ENCODE measurements around the gene SLC37A1.

GRCh38 chr21:42565886-42566523 lies 52.4 kb downstream of the SLC37A1 start:
- TF ChIP-seq HOXD13 (CRISPR knock-in tag; IDR thresholded peaks at IDR 0.05; ENCODE audit: borderline replicate concordance) (no peak), ZNF677 (tag by site-specific recombination; IDR thresholded peaks at IDR 0.05) (no peak), CTCF (tag by site-specific recombination; IDR thresholded peaks at IDR 0.05) (no peak), ZFP37 (tag by site-specific recombination; IDR thresholded peaks at IDR 0.05) (no peak), ZBTB20 (tag by site-specific recombination; IDR thresholded peaks at IDR 0.05) (no peak), PRDM1 (tag by site-specific recombination; IDR thresholded peaks at IDR 0.05) (no peak), ZNF664 (tag by site-specific recombination; IDR thresholded peaks at IDR 0.05) (no peak), ZNF510 (tag by site-specific recombination; IDR thresholded peaks at IDR 0.05; ENCODE audit: insufficient replicate concordance) (no peak), TCF7L2 (IDR thresholded peaks at IDR 0.05; ENCODE audit: borderline replicate concordance, low read depth, low read length) (no peak), ZNF274 (IDR thresholded peaks at IDR 0.05; ENCODE audit: low read length) (no peak), ZNF274 (tag by site-specific recombination; IDR thresholded peaks at IDR 0.05; ENCODE audit: borderline replicate concordance) (no peak)
